Endothelial cell of umbilical vein (primary cell): Measurements from ENCODE around the gene PDSS2. TPM values are rescaled to one million over a fixed set of nuclear protein-coding genes. Genes with fewer than 3 reads are reported as not detected.
A peak's percentile ranks its signal among the peaks of the same experiment; 100 is the strongest.

ENCODE experiments used
- Bru-seq: library from RNA; stranded (reverse); fragments of 400-500 nt; gene quantifications from one replicate; lab custom pipeline; 2021; lab: Mats Ljungman, UMichigan
- BruChase-seq, 2 experiments: library from RNA; stranded (reverse); fragments of 400-500 nt; gene quantifications; one replicate each; lab custom pipeline; 2021; lab: Mats Ljungman, UMichigan
- BruUV-seq: library from RNA; stranded (reverse); fragments of 400-500 nt; replicated peaks from 2 replicates; lab custom pipeline; 2021; lab: Mats Ljungman, UMichigan
- CTCF ChIA-PET: fragments of 300-600, 350-600 bp; sonication (Branson Sonifier 250); formaldehyde crosslinking; loops from one replicate; lab custom pipeline; 2021; ENCODE audit warnings: antibody characterized with exemption, inconsistent platforms; lab: Charles Lee
- POLR2A ChIA-PET: fragments of 300-600, 350-600 bp; sonication (Branson Sonifier 250); formaldehyde crosslinking; loops from one replicate; lab custom pipeline; 2021; ENCODE audit warnings: antibody characterized with exemption, inconsistent platforms; lab: Charles Lee
- DNase-seq: peaks from one replicate; pipeline ENCODE4 v3.0.0-alpha.2; 2011; ENCODE audit warnings: low read depth, low spot score
- FAIRE-seq: peaks from 2 replicates; lab custom pipeline; 2011; peaks lifted over from hg19 to GRCh38; lab: Jason Lieb, UNC
- H2AFZ ChIP-seq: 2 replicates; pipeline ENCODE4 v1.6.0; 2012; ENCODE audit warnings: low read depth, low read length, control low read depth, inconsistent platforms
- H3K27ac ChIP-seq: 2 replicates; pipeline ENCODE4 v1.5.1; 2011; ENCODE audit warnings: low read depth, mild to moderate bottlenecking, control low read depth, low read length, moderate library complexity; ENCODE audit not compliant: insufficient read depth
- H3K27me3 ChIP-seq, 2 experiments: 2 replicates each; pipeline versions ENCODE4 v1.6.0 to v1.6.1; 2011; ENCODE audit warnings: low read length in 2 of 2, mixed read lengths in 1 of 2; ENCODE audit not compliant: control insufficient read depth in 2 of 2, insufficient read depth in 2 of 2
- H3K36me3 ChIP-seq, 2 experiments: 2 replicates in 1 of 2; 3 replicates in 1 of 2; pipeline ENCODE4 v1.5.1; 2011; ENCODE audit warnings: low read length in 2 of 2, mild to moderate bottlenecking in 1 of 2, moderate library complexity in 1 of 2; ENCODE audit not compliant: control insufficient read depth in 2 of 2, insufficient read depth in 2 of 2; ENCODE audit errors: extremely low read depth in 1 of 2
- H3K4me1 ChIP-seq: 3 replicates; pipeline ENCODE4 v1.5.1; 2011; ENCODE audit warnings: mild to moderate bottlenecking, low read length; ENCODE audit not compliant: control insufficient read depth, insufficient read depth; ENCODE audit errors: extremely low read depth
- H3K4me2 ChIP-seq: 2 replicates; pipeline ENCODE4 v1.6.1; 2011; ENCODE audit warnings: low read length, control low read depth, mixed read lengths; ENCODE audit not compliant: insufficient read depth
- H3K4me3 ChIP-seq, 3 experiments: fragments of 200-600 bp in 1 of 3; sonication (generic), shearing (Covaris generic) in 1 of 3; replicated peaks in 1 of 3; 2 replicates each; pipeline ENCODE4 v1.5.1; 2011 to 2016; ENCODE audit warnings: control low read depth in 3 of 3, low read length in 3 of 3, mild to moderate bottlenecking in 2 of 3, inconsistent platforms in 1 of 3, low read depth in 1 of 3, moderate library complexity in 1 of 3; ENCODE audit not compliant: insufficient read depth in 1 of 3
- H3K79me2 ChIP-seq: 2 replicates; pipeline ENCODE4 v1.6.0; 2012; ENCODE audit warnings: low read length, inconsistent platforms; ENCODE audit not compliant: control insufficient read depth, insufficient read depth
- H3K9ac ChIP-seq: replicated peaks from 2 replicates; pipeline ENCODE3; 2011; ENCODE audit warnings: low read length, control low read depth; ENCODE audit not compliant: insufficient read depth; ENCODE audit errors: extremely low read depth
- H3K9me1 ChIP-seq: replicated peaks from 3 replicates; pipeline ENCODE4 v1.6.0; 2011; ENCODE audit warnings: mild to moderate bottlenecking, low read length; ENCODE audit not compliant: control insufficient read depth, insufficient read depth; ENCODE audit errors: extremely low read depth
- H3K9me3 ChIP-seq: replicated peaks from 2 replicates; pipeline ENCODE4 v1.5.1; 2012; ENCODE audit warnings: low read length, inconsistent platforms; ENCODE audit not compliant: control insufficient read depth, insufficient read depth
- H4K20me1 ChIP-seq: replicated peaks from 2 replicates; pipeline ENCODE3; 2011; ENCODE audit warnings: mild to moderate bottlenecking, low read length; ENCODE audit not compliant: control insufficient read depth, insufficient read depth; ENCODE audit errors: extremely low read depth
- JUN ChIP-seq: IDR thresholded peaks from 2 replicates; pipeline ENCODE4 v1.6.1; 2011; ENCODE audit warnings: borderline replicate concordance, low read depth; ENCODE audit not compliant: insufficient read length, insufficient read depth
- POLR2A ChIP-seq: IDR thresholded peaks from 2 replicates; pipeline ENCODE4 v1.6.1; 2012; ENCODE audit warnings: low read depth, mild to moderate bottlenecking, control low read depth, low read length
- POLR2AphosphoS5 ChIP-seq: IDR thresholded peaks from 2 replicates; pipeline ENCODE4 v1.6.1; 2012; ENCODE audit warnings: low read depth, mild to moderate bottlenecking, control low read depth, low read length, moderate library complexity; ENCODE audit not compliant: insufficient read depth
- dilution Hi-C: fragments of 300-500 bp; cut with MboI; formaldehyde crosslinking; loops from one replicate; pipeline ENCODE4 v1.15.0; 2019; ENCODE audit warnings: low sequenced_read_pairs; ENCODE audit not compliant: extremely low pct_ligation_motif_present
- intact Hi-C: fragments of 100-400 bp; cut with micrococcal nuclease; formaldehyde crosslinking; loops from one replicate; pipeline ENCODE4 v1.10.0; 2022
- long read RNA-seq: library from polyadenylated mRNA; stranded (forward); transcript quantifications from one replicate; pipeline ENCODE4 v2.0.0, GENCODE V29; 2021
- polyA minus RNA-seq, 3 experiments: library from RNA; depleted of rRNA, polyadenylated mRNA; stranded (reverse); fragments of >200 nt; gene quantifications; 1 replicate in 1 of 3; 2 replicates in 2 of 3; pipeline ENCODE4 v1.2.3, GENCODE V29; 2011
- polyA plus RNA-seq, 4 experiments: library from polyadenylated mRNA; depleted of rRNA in 3 of 4; stranded (reverse) in 3 of 4; unstranded in 1 of 4; fragments of >200 nt; gene quantifications; 2 replicates each; pipeline versions ENCODE4 v1.2.1 to v1.2.3, GENCODE V29; 2011 to 2012; ENCODE audit warnings: missing spikeins in 1 of 4
- total RNA-seq: library from RNA; stranded (reverse); gene quantifications from 2 replicates; pipeline ENCODE4 v1.2.3, GENCODE V29; 2021
- TF ChIP-seq, protein P1 (sequence below), 2 donors: IDR thresholded peaks; 1 replicate in 1 of 2; 2 replicates in 1 of 2; pipeline ENCODE4 v1.5.1; 2011; ENCODE audit warnings: low read length in 2 of 2, mild to moderate bottlenecking in 2 of 2, moderate library complexity in 2 of 2, control low read depth in 1 of 2, inconsistent platforms in 1 of 2, low read depth in 1 of 2; ENCODE audit not compliant: insufficient read depth in 1 of 2; ENCODE audit errors: extremely low read depth in 1 of 2

PDSS2 gene, protein sequence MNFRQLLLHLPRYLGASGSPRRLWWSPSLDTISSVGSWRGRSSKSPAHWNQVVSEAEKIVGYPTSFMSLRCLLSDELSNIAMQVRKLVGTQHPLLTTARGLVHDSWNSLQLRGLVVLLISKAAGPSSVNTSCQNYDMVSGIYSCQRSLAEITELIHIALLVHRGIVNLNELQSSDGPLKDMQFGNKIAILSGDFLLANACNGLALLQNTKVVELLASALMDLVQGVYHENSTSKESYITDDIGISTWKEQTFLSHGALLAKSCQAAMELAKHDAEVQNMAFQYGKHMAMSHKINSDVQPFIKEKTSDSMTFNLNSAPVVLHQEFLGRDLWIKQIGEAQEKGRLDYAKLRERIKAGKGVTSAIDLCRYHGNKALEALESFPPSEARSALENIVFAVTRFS
- total RNA-seq (9.3 and 10.6 TPM in 2 replicates), polyA plus RNA-seq (6.3 and 7.6 TPM in 2 replicates), polyA minus RNA-seq (17.8 and 18.0 TPM in 2 replicates), Bru-seq, nascent RNA (percentile 64 among the genes with signal in this experiment), BruChase-seq, experiment 1, labeled RNA remaining after a 6-hour chase (percentile 59 among the genes with signal in this experiment), BruChase-seq, experiment 2, labeled RNA remaining after a 2-hour chase (percentile 58 among the genes with signal in this experiment)
- polyA plus RNA-seq (2011; cell fraction: cytosol; rRNA removed): 6.5 and 6.8 TPM in 2 replicates
- 5.1 and 5.5 TPM in 2 replicates for polyA plus RNA-seq (2011; cell fraction: nucleus; rRNA removed)
- 6.5 and 10.2 TPM in 2 replicates for polyA plus RNA-seq (2012)
- polyA minus RNA-seq (2011; cell fraction: cytosol; rRNA and poly(A)+ RNA removed): 11.4 TPM
- polyA minus RNA-seq (2011; cell fraction: nucleus; rRNA and poly(A)+ RNA removed): 34.0 and 35.5 TPM in 2 replicates
- long read RNA-seq, transcript PDSS2-201 (4 exons, 1,236 nt): major isoform, 5 of 27 reads
- long read RNA-seq, transcript PDSS2-202 (8 exons, 3,540 nt): major isoform, 5 of 27 reads
- long read RNA-seq, partial matches to known transcripts: 1 of 27 reads
- long read RNA-seq, other reads (novel, unspliced or antisense): 16 of 27 reads

DNA sequence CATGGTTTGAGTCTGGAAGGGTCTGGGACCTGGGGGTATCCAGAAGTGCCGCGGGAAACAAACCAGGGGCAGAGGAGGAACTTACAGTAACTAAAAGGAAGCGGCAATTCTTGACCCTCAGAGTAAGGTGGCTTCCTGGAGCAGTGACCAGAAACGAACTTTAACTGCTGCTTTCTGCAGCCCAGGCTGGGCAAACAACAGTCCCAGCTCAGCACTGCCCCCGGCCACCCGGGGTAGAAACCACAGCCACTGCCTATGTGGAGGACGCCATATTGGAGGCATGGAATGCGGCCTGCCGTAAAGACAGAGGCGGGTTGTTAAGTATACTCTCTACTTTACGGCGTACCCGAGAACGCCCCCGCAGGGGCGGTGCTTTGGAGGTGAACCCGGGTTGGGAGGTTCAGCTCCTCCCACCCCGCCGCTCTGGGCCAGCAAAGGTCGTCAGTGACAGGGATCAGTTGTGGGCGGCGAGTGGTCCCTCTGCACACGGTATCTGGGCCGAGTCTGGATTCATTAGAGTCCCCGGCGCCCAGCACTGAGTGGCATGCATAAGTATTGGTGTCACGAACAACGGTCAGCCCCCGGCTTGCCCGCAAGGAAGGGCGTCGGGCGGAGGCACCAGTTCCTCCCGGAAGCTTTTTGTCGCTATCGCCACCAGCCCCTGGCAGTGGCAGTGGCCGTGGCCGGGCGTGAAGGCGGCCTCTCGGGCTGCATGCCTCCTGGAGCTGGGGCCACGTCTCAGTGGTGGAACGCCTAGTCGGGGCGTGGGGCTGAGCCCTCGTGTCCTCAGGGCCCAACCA is at the start of gene PDSS2:
Gene PDSS2 (minus strand): TSS at position 282 of the 800 bp plus-strand sequence. CDS start 279 bp downstream, at position 3.
- CTCF ChIA-PET: interaction anchor here (0.7 to 3.6 kb wide), 29 partner anchors 8 to 408 kb away, joined by 3 to 55 read pairs (median 4); partner anchors contain the start of gene SOBP
- H3K27ac ChIP-seq: peak within 1 kb of the TSS; percentile 22
- H3K36me3 ChIP-seq: no peaks in the 10 kb centered on the region
- TF ChIP-seq JUN (no peak), POLR2AphosphoS5 (peak; percentile 72), POLR2A (peak; percentile 88)
- TF ChIP-seq, protein P1, sequence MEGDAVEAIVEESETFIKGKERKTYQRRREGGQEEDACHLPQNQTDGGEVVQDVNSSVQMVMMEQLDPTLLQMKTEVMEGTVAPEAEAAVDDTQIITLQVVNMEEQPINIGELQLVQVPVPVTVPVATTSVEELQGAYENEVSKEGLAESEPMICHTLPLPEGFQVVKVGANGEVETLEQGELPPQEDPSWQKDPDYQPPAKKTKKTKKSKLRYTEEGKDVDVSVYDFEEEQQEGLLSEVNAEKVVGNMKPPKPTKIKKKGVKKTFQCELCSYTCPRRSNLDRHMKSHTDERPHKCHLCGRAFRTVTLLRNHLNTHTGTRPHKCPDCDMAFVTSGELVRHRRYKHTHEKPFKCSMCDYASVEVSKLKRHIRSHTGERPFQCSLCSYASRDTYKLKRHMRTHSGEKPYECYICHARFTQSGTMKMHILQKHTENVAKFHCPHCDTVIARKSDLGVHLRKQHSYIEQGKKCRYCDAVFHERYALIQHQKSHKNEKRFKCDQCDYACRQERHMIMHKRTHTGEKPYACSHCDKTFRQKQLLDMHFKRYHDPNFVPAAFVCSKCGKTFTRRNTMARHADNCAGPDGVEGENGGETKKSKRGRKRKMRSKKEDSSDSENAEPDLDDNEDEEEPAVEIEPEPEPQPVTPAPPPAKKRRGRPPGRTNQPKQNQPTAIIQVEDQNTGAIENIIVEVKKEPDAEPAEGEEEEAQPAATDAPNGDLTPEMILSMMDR (IDR thresholded peaks at IDR 0.05; ENCODE audit: extremely low read depth in 1 of 2, insufficient read depth in 1 of 2, low read depth in 1 of 2, low read length in 2 of 2): peak; percentile 65 to 66
- peak within 1 kb of the TSS; percentile 75 to 90 (median 81) for H3K4me3 ChIP-seq
- DNase-seq (peak; percentile 96), FAIRE-seq (peak; percentile 91)
- peak within 1 kb of the TSS; percentile 78 for H3K9ac ChIP-seq
- intact Hi-C loops: loop anchor here (1.0 to 5.0 kb wide), 7 partner anchors 30 to 342 kb away; partner anchors contain the start of gene BEND3
- H3K27me3 ChIP-seq: no peaks in the 10 kb centered on the region
- H3K9me3 ChIP-seq: no peaks in the 10 kb centered on the region
- POLR2A ChIA-PET: interaction anchor here (0.6 to 1.3 kb wide), 5 partner anchors 15 to 138 kb away, joined by 3 read pairs; partner anchors contain the start of gene SOBP
- no peaks in the 10 kb centered on the region for H4K20me1 ChIP-seq
- H3K4me1 ChIP-seq: peaks cover 4% of the 10 kb centered on the region
- dilution Hi-C loops: no loop called here
- peak within 1 kb of the TSS; percentile 84 for H3K4me2 ChIP-seq
- peaks cover 8% of the 10 kb centered on the region for H3K79me2 ChIP-seq
- no peaks in the 10 kb centered on the region for H3K9me1 ChIP-seq
- TSS peak; percentile 88 for BruUV-seq
- peak within 1 kb of the TSS; percentile 89 for H2AFZ ChIP-seq
